ENCODE measurements around the gene ZNF318.

- TF ChIP-seq CTCF (IDR thresholded peaks at IDR 0.05) (no peak), POLR2A (IDR thresholded peaks at IDR 0.05) (no peak), EP300 (IDR thresholded peaks at IDR 0.05) (no peak)
Observed at GRCh38 chr6:43391440-43392031, 22.1 kb upstream of the ZNF318 start.
